ENCODE data around the gene CCDC33.

GRCh38 chr15:74314795-74315438 lies 78.8 kb downstream of the CCDC33 start:
- TF ChIP-seq POLR2AphosphoS5 (IDR thresholded peaks at IDR 0.05; ENCODE audit: low read depth) (no peak), CTCF (conservative IDR thresholded peaks at IDR 0.05; ENCODE audit: low read depth in 2 of 2) (no peak), CREB1 (CRISPR knock-in tag; IDR thresholded peaks at IDR 0.05; ENCODE audit: low read depth) (no peak), REST (IDR thresholded peaks at IDR 0.05; ENCODE audit: unreplicated experiment) (no peak), JUNB (IDR thresholded peaks at IDR 0.05; ENCODE audit: unreplicated experiment) (no peak)

Data from GM23338 (cell line).